Measurements from ENCODE around the gene ADAMTSL3. TPM values are rescaled to one million over a fixed set of nuclear protein-coding genes. Genes with fewer than 3 reads are reported as not detected.
A peak's percentile ranks its signal among the peaks of the same experiment; 100 is the strongest.

Gene ADAMTSL3
- total and polyA plus RNA-seq, 11 donors, result 1.3 to 13.2 (median 7.3) TPM

- no peak overlapping the region for H3K27ac ChIP-seq
- 56 to 64% (median 62%) methylated on average over 1 of the region's 1 CpG for WGBS, 4 donors
- peaks cover 0 to 3% (median 0%) of the 10 kb centered on the region in 9 donors for H3K36me3 ChIP-seq
- intact Hi-C loops (cut with DNase I), result no loop called here
- peaks cover 0 to 12% (median 0%) of the 10 kb centered on the region in 12 donors for H3K9me3 ChIP-seq
- no peaks in the 10 kb centered on the region for H3K27me3 ChIP-seq
- DNase-seq, result no peak
- TF ChIP-seq POLR2A (IDR thresholded peaks at IDR 0.05), result no peak
- TF ChIP-seq CTCF (IDR thresholded peaks at IDR 0.05), result no peak
- H3K4me1 ChIP-seq, result peaks cover 0 to 30% (median 7%) of the 10 kb centered on the region in 12 donors
- no peak overlapping the region for H3K4me3 ChIP-seq
- no peak for ATAC-seq
Observed at GRCh38 chr15:83866692-83867091, 212.8 kb downstream of the ADAMTSL3 start.

GRCh38 chr15:83869341-83869740, 215.4 kb downstream of the ADAMTSL3 start:
- TF ChIP-seq CTCF (IDR thresholded peaks at IDR 0.05) (no peak), POLR2A (IDR thresholded peaks at IDR 0.05) (no peak)
- 42 to 50% (median 44%) methylated on average over 4 of the region's 4 CpGs for WGBS, 4 donors
- intact Hi-C loops (cut with DNase I), result loop anchor here in 1 of 10 donors (2.0 kb wide), 1 partner anchor 21 kb away; no protein-coding TSS in a partner anchor
- peaks cover 0 to 3% (median 0%) of the 10 kb centered on the region in 9 donors for H3K36me3 ChIP-seq
- ATAC-seq (peak; percentile 72 to 94 (median 79)), DNase-seq (peak in 3 of 5 donors; percentile 43 to 52 (median 46))
- peak overlapping the region in 8 of 12 donors; percentile 5 to 60 (median 36) for H3K27ac ChIP-seq
- H3K9me3 ChIP-seq, result peaks cover 0 to 12% (median 0%) of the 10 kb centered on the region in 12 donors
- peaks cover 0 to 35% (median 7%) of the 10 kb centered on the region in 12 donors for H3K4me1 ChIP-seq
- H3K27me3 ChIP-seq, result no peaks in the 10 kb centered on the region
- no peak overlapping the region for H3K4me3 ChIP-seq

GRCh38 chr15:83871808-83872559, 218.1 kb downstream of the ADAMTSL3 start:
- Histone ChIP-seq H3K27ac (peak overlapping the region in 1 of 12 donors; percentile 43), H3K36me3 (peaks cover 0 to 3% (median 0%) of the 10 kb centered on the region in 9 donors), H3K4me1 (peaks cover 0 to 32% (median 7%) of the 10 kb centered on the region in 12 donors), H3K9me3 (no peaks in the 10 kb centered on the region), H3K27me3 (no peaks in the 10 kb centered on the region), H3K4me3 (no peak overlapping the region)
- no peak for TF ChIP-seq POLR2A (IDR thresholded peaks at IDR 0.05)
- intact Hi-C loops (cut with DNase I), result no loop called here
- ATAC-seq, result peak; percentile 41 to 78 (median 70)
- WGBS, 4 donors, result 65 to 71% (median 67%) methylated on average over 7 of the region's 7 CpGs
- DNase-seq, result no peak

- no peaks in the 10 kb centered on the region for H3K27me3 ChIP-seq
- DNase-seq, result no peak
- peaks cover 0 to 22% (median 6%) of the 10 kb centered on the region in 12 donors for H3K4me1 ChIP-seq
- no peak overlapping the region for H3K27ac ChIP-seq
- ATAC-seq, result peak in 1 of 4 donors; percentile 22
- no peaks in the 10 kb centered on the region for H3K9me3 ChIP-seq
- no peak overlapping the region for H3K4me3 ChIP-seq
- TF ChIP-seq CTCF (IDR thresholded peaks at IDR 0.05), result no peak
- 79 to 88% (median 82%) methylated on average over 7 of the region's 7 CpGs for WGBS, 4 donors
- intact Hi-C loops (cut with DNase I), result no loop called here
- H3K36me3 ChIP-seq, result peaks cover 0 to 3% (median 0%) of the 10 kb centered on the region in 9 donors
Observed at GRCh38 chr15:83873966-83874365, 220.0 kb downstream of the ADAMTSL3 start.

Data from heart left ventricle (tissue), 16 donors.